ENCODE results near the gene ANKRD34C.

The ANKRD34C gene

GRCh38 chr15:79282371-79283251, at the start of gene ANKRD34C:
TSS of gene ANKRD34C (plus strand) at chr15:79282722. CDS start at chr15:79293285, 10,563 bp downstream.
- DNase-seq, result no peak

GRCh38 chr15:79233236-79233635, 49.3 kb upstream of the ANKRD34C start:
- no peak for DNase-seq

GRCh38 chr15:79240036-79240435, 42.5 kb upstream of the ANKRD34C start:
- no peak for DNase-seq

- no peak for DNase-seq
These were observed 38.8 kb upstream of the ANKRD34C start for GRCh38 chr15:79243723-79244122.

GRCh38 chr15:79244876-79245275, 37.6 kb upstream of the ANKRD34C start:
- DNase-seq, result no peak

- DNase-seq, result no peak
These were observed 34.3 kb upstream of the ANKRD34C start for GRCh38 chr15:79248183-79248582.

GRCh38 chr15:79257454-79257853, 25.1 kb upstream of the ANKRD34C start:
- no peak for DNase-seq

- DNase-seq, result no peak
These were observed 20.7 kb upstream of the ANKRD34C start for GRCh38 chr15:79261836-79262235.

- no peak for DNase-seq
These were observed 17.4 kb upstream of the ANKRD34C start for GRCh38 chr15:79265167-79265566.

- DNase-seq, result no peak
These were observed 16.4 kb upstream of the ANKRD34C start for GRCh38 chr15:79265987-79266579.

GRCh38 chr15:79283252-79284048, 928 bp downstream of the ANKRD34C start:
- peak; percentile 24 for DNase-seq

- DNase-seq, result no peak
These were observed 8.2 kb downstream of the ANKRD34C start for GRCh38 chr15:79290642-79291275.

GRCh38 chr15:79292011-79292410, 9.5 kb downstream of the ANKRD34C start:
- DNase-seq, result no peak

GRCh38 chr15:79294075-79294474, 11.6 kb downstream of the ANKRD34C start:
- no peak for DNase-seq

GRCh38 chr15:79296583-79296982, 14.1 kb downstream of the ANKRD34C start:
- DNase-seq, result no peak

GRCh38 chr15:79299126-79299840, 16.8 kb downstream of the ANKRD34C start:
- no peak for DNase-seq

- no peak for DNase-seq
These were observed 17.3 kb downstream of the ANKRD34C start for GRCh38 chr15:79299841-79300235.

GRCh38 chr15:79307251-79307650, 24.7 kb downstream of the ANKRD34C start:
- no peak for DNase-seq

GRCh38 chr15:79308874-79309273, 26.4 kb downstream of the ANKRD34C start:
- no peak for DNase-seq

GRCh38 chr15:79310612-79310984, 28.1 kb downstream of the ANKRD34C start:
- no peak for DNase-seq

GRCh38 chr15:79310985-79311900, 28.7 kb downstream of the ANKRD34C start, which contains the start of gene TMED3:
TSS of gene TMED3 (plus strand) at chr15:79311112. CDS start at chr15:79311250, 138 bp downstream.
- peak; percentile 86 for DNase-seq
